Karpas-422 (cell line): ENCODE data around the gene MAPK7. TPM values are rescaled to one million over a fixed set of nuclear protein-coding genes. Genes with fewer than 3 reads are reported as not detected.
A peak's percentile ranks its signal among the peaks of the same experiment; 100 is the strongest.

Experiments
- DNase-seq: peaks from one replicate; pipeline ENCODE4 v3.0.0-alpha.2; 2015
- H2AFZ ChIP-seq: fragments of 200-600 bp; sonication (generic); 2 replicates; pipeline ENCODE4 v1.6.1; 2014; ENCODE audit warnings: antibody characterized with exemption, low read length, mixed read lengths
- H3K27ac ChIP-seq: fragments of 200-600 bp; sonication (generic); 2 replicates; pipeline ENCODE4 v1.5.1; 2014; ENCODE audit warnings: mild to moderate bottlenecking, low read length, moderate library complexity
- H3K27me3 ChIP-seq: fragments of 200-600 bp; sonication (generic); 2 replicates; pipeline ENCODE4 v1.6.1; 2014; ENCODE audit warnings: low read length, mixed read lengths
- H3K36me3 ChIP-seq: fragments of 200-600 bp; sonication (generic); 2 replicates; pipeline ENCODE4 v1.6.1; 2014; ENCODE audit warnings: low read length, mixed read lengths; ENCODE audit not compliant: insufficient read depth
- H3K4me1 ChIP-seq: fragments of 200-600 bp; sonication (generic); 2 replicates; pipeline ENCODE4 v1.6.1; 2014; ENCODE audit warnings: mild to moderate bottlenecking, low read length, mixed read lengths
- H3K4me2 ChIP-seq: fragments of 200-600 bp; sonication (generic); 2 replicates; pipeline ENCODE4 v1.6.1; 2014; ENCODE audit warnings: low read length, low read depth, mild to moderate bottlenecking; ENCODE audit not compliant: poor library complexity, severe bottlenecking
- H3K4me3 ChIP-seq: fragments of 200-600 bp; sonication (generic); 2 replicates; pipeline ENCODE4 v1.5.1; 2014; ENCODE audit warnings: mild to moderate bottlenecking, antibody characterized with exemption, low read length, mixed read lengths
- H3K79me2 ChIP-seq: fragments of 200-600 bp; sonication (generic); 2 replicates; pipeline ENCODE4 v1.6.1; 2014; ENCODE audit warnings: mild to moderate bottlenecking, low read length, mixed read lengths
- H3K9ac ChIP-seq: fragments of 200-600 bp; sonication (generic); 2 replicates; pipeline ENCODE4 v1.6.0; 2014; ENCODE audit warnings: low read length
- H3K9me2 ChIP-seq: fragments of 200-600 bp; sonication (generic), shearing (Covaris generic); replicated peaks from 2 replicates; pipeline ENCODE4 v1.6.0; 2014; ENCODE audit warnings: mild to moderate bottlenecking, low read length, moderate library complexity; ENCODE audit not compliant: insufficient read depth
- H3K9me3 ChIP-seq: fragments of 300-700, 200-600 bp; sonication (generic); 2 replicates; pipeline ENCODE4 v1.6.1; 2014; ENCODE audit warnings: low read length, mixed read lengths
- H4K20me1 ChIP-seq: fragments of 200-600 bp; sonication (generic); 2 replicates; pipeline ENCODE4 v1.6.1; 2014; ENCODE audit warnings: mild to moderate bottlenecking, antibody characterized with exemption, low read length, low read depth; ENCODE audit not compliant: insufficient read depth
- small RNA-seq: library from RNA; depleted of rRNA; stranded (forward); fragments of <200 nt; gene quantifications from one replicate; pipeline ENCODE3, GENCODE V24; 2014
- total RNA-seq: library from RNA; depleted of rRNA; stranded (reverse); fragments of >200 nt; shearing (Covaris generic); gene quantifications from 2 replicates; pipeline ENCODE4 v1.2.3, GENCODE V29; 2014; ENCODE audit warnings: low replicate concordance; rRNA removed

MAPK7 gene
- total RNA-seq, 1 experiment from 2014 or later, result 4.1 TPM

DNA sequence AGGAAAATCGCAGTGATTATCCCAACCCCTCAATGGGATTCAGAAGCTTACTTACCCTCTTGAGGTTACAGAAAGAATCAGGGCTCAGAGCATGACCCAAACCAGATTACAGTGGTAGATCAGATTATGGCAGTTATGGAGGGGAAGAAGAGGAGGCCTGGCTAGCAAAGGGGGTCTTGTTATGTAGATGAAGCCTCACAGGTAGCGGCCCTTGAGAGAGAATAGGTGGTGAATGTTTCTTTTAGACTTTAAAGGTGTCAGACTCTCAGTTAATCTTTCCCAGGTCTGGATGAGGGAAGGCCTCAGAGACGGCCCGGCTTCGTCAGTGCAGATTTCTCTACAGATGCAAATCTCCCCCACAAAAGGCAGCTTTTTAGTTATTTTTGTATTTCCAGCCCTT lies 48.3 kb downstream of the MAPK7 start:
- H3K9me3 ChIP-seq, result no peaks in the 10 kb centered on the region
- no peaks in the 10 kb centered on the region for H3K79me2 ChIP-seq
- H3K9me2 ChIP-seq, result no peaks in the 10 kb centered on the region
- no peak overlapping the region for H3K4me2 ChIP-seq
- no peaks in the 10 kb centered on the region for H4K20me1 ChIP-seq
- peaks cover 6% of the 10 kb centered on the region for H3K4me1 ChIP-seq
- H3K9ac ChIP-seq, result no peak overlapping the region
- no peak overlapping the region for H3K4me3 ChIP-seq
- H3K27me3 ChIP-seq, result no peaks in the 10 kb centered on the region
- DNase-seq, result no peak
- H2AFZ ChIP-seq, result no peak overlapping the region
- H3K36me3 ChIP-seq, result no peaks in the 10 kb centered on the region
- no peak overlapping the region for H3K27ac ChIP-seq

DNA sequence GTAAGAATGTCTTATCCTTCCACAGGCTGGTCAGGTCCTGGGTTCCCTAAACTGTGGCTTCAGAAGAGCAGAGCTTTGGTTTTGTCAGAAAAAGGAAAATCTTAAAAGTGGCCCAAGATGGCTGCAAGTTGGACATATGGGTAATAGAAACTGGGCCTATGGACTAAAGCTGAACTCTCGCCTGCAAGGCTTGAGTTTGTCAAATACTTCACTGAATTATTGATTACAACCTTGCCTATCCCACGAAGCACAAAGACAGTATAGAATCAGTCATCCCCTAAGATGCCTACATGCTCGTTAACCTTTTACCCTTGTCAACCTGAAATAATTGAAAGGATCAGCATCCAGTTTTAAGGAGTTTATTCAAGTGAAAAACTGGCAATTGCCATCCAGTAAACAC lies 53.4 kb downstream of the MAPK7 start:
- Histone ChIP-seq H3K4me2 (no peak overlapping the region), H3K9ac (no peak overlapping the region), H3K4me3 (no peak overlapping the region), H3K9me2 (no peaks in the 10 kb centered on the region), H4K20me1 (no peaks in the 10 kb centered on the region), H3K27me3 (no peaks in the 10 kb centered on the region), H3K36me3 (no peaks in the 10 kb centered on the region), H2AFZ (no peak overlapping the region), H3K9me3 (no peaks in the 10 kb centered on the region), H3K4me1 (peaks cover 21% of the 10 kb centered on the region), H3K27ac (no peak overlapping the region), H3K79me2 (no peaks in the 10 kb centered on the region)
- DNase-seq, result no peak

Small RNAs within 50 kb of the gene (small RNA-seq; reads per million reads assigned to genes)
- gene MIR1180, result 2.1 reads per million, percentile 53 among the genes with 10 or more reads in this experiment
- not detected for gene RF00537

Other genes starting within 250 kb of the MAPK7 start
- gene EPN2, start 141.1 kb upstream of the MAPK7 start, total RNA-seq, result 5.4 and 17.6 TPM in 2 replicates
- gene B9D1, start 15.8 kb upstream of the MAPK7 start, total RNA-seq, result 22.1 and 29.1 TPM in 2 replicates
- 0.15 TPM in 1 of 2 replicates, not detected in the other for gene MFAP4, start 8.7 kb downstream of the MAPK7 start, total RNA-seq
- gene RNF112, start 32.7 kb downstream of the MAPK7 start, total RNA-seq, result 0.07 TPM in 1 of 2 replicates, not detected in the other
- not detected in 2 replicates for gene SLC47A1, start 155.4 kb downstream of the MAPK7 start, total RNA-seq